ENCODE measurements around the gene ANAPC15.
A peak's percentile ranks its signal among the peaks of the same experiment; 100 is the strongest.

The ANAPC15 gene

GRCh38 chr11:72111300-72112142, 974 bp downstream of the ANAPC15 start:
- TF ChIP-seq CEBPB (IDR thresholded peaks at IDR 0.05) (no peak), TEAD4 (IDR thresholded peaks at IDR 0.05) (no peak), USF1 (IDR thresholded peaks at IDR 0.05) (no peak), ZBTB7A (IDR thresholded peaks at IDR 0.05; ENCODE audit: low read depth) (no peak), EGR1 (IDR thresholded peaks at IDR 0.05) (no peak), NFIC (IDR thresholded peaks at IDR 0.05) (no peak), EP300 (IDR thresholded peaks at IDR 0.05; ENCODE audit: borderline replicate concordance) (no peak), MAX (IDR thresholded peaks at IDR 0.05) (peak; percentile 1; the same call in 1 of the 2 replicates)

GRCh38 chr11:72105888-72106287, 6.6 kb downstream of the ANAPC15 start, which contains the start of gene TOMT:
TSS of gene TOMT (plus strand) at chr11:72105924. CDS start at chr11:72105952, 28 bp downstream.
- TF ChIP-seq EP300 (IDR thresholded peaks at IDR 0.05; ENCODE audit: borderline replicate concordance) (no peak), REST (IDR thresholded peaks at IDR 0.05; ENCODE audit: low read depth) (no peak), FOXM1 (IDR thresholded peaks at IDR 0.05; ENCODE audit: borderline replicate concordance, low read depth) (no peak), TCF12 (IDR thresholded peaks at IDR 0.05; ENCODE audit: low read depth) (no peak), TAF1 (IDR thresholded peaks at IDR 0.05; ENCODE audit: low read depth) (no peak)

- no peak for TF ChIP-seq FOXM1 (IDR thresholded peaks at IDR 0.05; ENCODE audit: borderline replicate concordance, low read depth)
- no peak for TF ChIP-seq YY1 (IDR thresholded peaks at IDR 0.05; ENCODE audit: low read depth)
- no peak for TF ChIP-seq REST (IDR thresholded peaks at IDR 0.05; ENCODE audit: low read depth)
- TF ChIP-seq USF1 (IDR thresholded peaks at IDR 0.05) = no peak
These were observed 8.7 kb downstream of the ANAPC15 start for GRCh38 chr11:72103754-72104167.

- TF ChIP-seq TAF1 (IDR thresholded peaks at IDR 0.05; ENCODE audit: low read depth) (peak; percentile 76), TCF12 (IDR thresholded peaks at IDR 0.05; ENCODE audit: low read depth) (peak; percentile 27; the same call in 1 of the 2 replicates), ZBTB7A (IDR thresholded peaks at IDR 0.05; ENCODE audit: low read depth) (no peak), USF1 (IDR thresholded peaks at IDR 0.05) (peak; percentile 98), YY1 (IDR thresholded peaks at IDR 0.05; ENCODE audit: low read depth) (peak; percentile 52), MAX (IDR thresholded peaks at IDR 0.05) (peak; percentile 74), NFIC (IDR thresholded peaks at IDR 0.05) (no peak), EP300 (IDR thresholded peaks at IDR 0.05; ENCODE audit: borderline replicate concordance) (no peak), EGR1 (IDR thresholded peaks at IDR 0.05) (no peak), CREB1 (IDR thresholded peaks at IDR 0.05; ENCODE audit: low read depth) (no peak), CEBPB (IDR thresholded peaks at IDR 0.05) (no peak)
These were observed 9.3 kb downstream of the ANAPC15 start, which contains the start of gene LAMTOR1 for GRCh38 chr11:72102946-72103753. TSS of gene LAMTOR1 (minus strand) at chr11:72103297. CDS start at chr11:72103224, 73 bp downstream.

- TF ChIP-seq EGR1 (IDR thresholded peaks at IDR 0.05) (no peak), FOXM1 (IDR thresholded peaks at IDR 0.05; ENCODE audit: borderline replicate concordance, low read depth) (no peak), CEBPB (IDR thresholded peaks at IDR 0.05) (no peak), TEAD4 (IDR thresholded peaks at IDR 0.05) (no peak), ZBTB7A (IDR thresholded peaks at IDR 0.05; ENCODE audit: low read depth) (no peak), CREB1 (IDR thresholded peaks at IDR 0.05; ENCODE audit: low read depth) (no peak), RAD21 (IDR thresholded peaks at IDR 0.05; ENCODE audit: low read depth) (no peak), MAX (IDR thresholded peaks at IDR 0.05) (no peak), NFIC (IDR thresholded peaks at IDR 0.05) (no peak), EP300 (IDR thresholded peaks at IDR 0.05; ENCODE audit: borderline replicate concordance) (no peak), TCF12 (IDR thresholded peaks at IDR 0.05; ENCODE audit: low read depth) (no peak), REST (IDR thresholded peaks at IDR 0.05; ENCODE audit: low read depth) (no peak), YY1 (IDR thresholded peaks at IDR 0.05; ENCODE audit: low read depth) (no peak), TAF1 (IDR thresholded peaks at IDR 0.05; ENCODE audit: low read depth) (no peak), USF1 (IDR thresholded peaks at IDR 0.05) (no peak)
These were observed 9.9 kb downstream of the ANAPC15 start for GRCh38 chr11:72102631-72102945.
